OCI-LY1 (cell line): ENCODE results near the gene FAM111B.

Experiments
- H2AFZ ChIP-seq: fragments of 200-600 bp; sonication (generic), shearing (Covaris generic); 2 replicates; pipeline ENCODE4 v1.6.0; 2014; ENCODE audit warnings: antibody characterized with exemption, mild to moderate bottlenecking, low read length
- H3F3A ChIP-seq: fragments of 200-600 bp; sonication (generic), shearing (Covaris generic); 2 replicates; pipeline ENCODE4 v1.6.0; 2014; ENCODE audit warnings: mild to moderate bottlenecking, antibody characterized with exemption, low read length, moderate library complexity; ENCODE audit not compliant: insufficient read depth
- H3K27ac ChIP-seq: fragments of 200-600 bp; sonication (generic); 2 replicates; pipeline ENCODE4 v1.5.1; 2014; ENCODE audit warnings: low read length, mixed run types, mild to moderate bottlenecking, low read depth; ENCODE audit not compliant: poor library complexity, severe bottlenecking
- H3K27me3 ChIP-seq: fragments of 200-600 bp; sonication (generic); 2 replicates; pipeline ENCODE4 v1.6.0; 2014; ENCODE audit warnings: antibody characterized with exemption, mild to moderate bottlenecking, low read length, moderate library complexity; ENCODE audit not compliant: insufficient read depth
- H3K36me3 ChIP-seq: fragments of 200-600 bp; sonication (generic); 2 replicates; pipeline ENCODE4 v1.6.1; 2014; ENCODE audit warnings: mild to moderate bottlenecking, antibody characterized with exemption, low read length, moderate library complexity, mixed read lengths; ENCODE audit not compliant: insufficient read depth
- H3K4me1 ChIP-seq: fragments of 200-600 bp; sonication (generic); 2 replicates; pipeline ENCODE4 v1.5.1; 2014; ENCODE audit warnings: mild to moderate bottlenecking, low read length, moderate library complexity; ENCODE audit not compliant: insufficient read depth, severe bottlenecking
- H3K4me2 ChIP-seq: fragments of 200-600 bp; sonication (generic), shearing (Covaris generic); 2 replicates; pipeline ENCODE4 v1.6.1; 2014; ENCODE audit warnings: low read length
- H3K4me3 ChIP-seq: fragments of 200-600 bp; sonication (generic); 2 replicates; pipeline ENCODE4 v1.5.1; 2014; ENCODE audit warnings: low read length, low read depth, mild to moderate bottlenecking, mixed read lengths; ENCODE audit not compliant: poor library complexity, severe bottlenecking
- H3K79me2 ChIP-seq: fragments of 200-600 bp; shearing (Covaris generic); 2 replicates; pipeline ENCODE4 v1.6.1; 2016; ENCODE audit warnings: mixed run types, low read length, mixed read lengths; ENCODE audit not compliant: insufficient read depth
- H3K9ac ChIP-seq: fragments of 200-600 bp; sonication (generic), shearing (Covaris generic); 2 replicates; pipeline ENCODE4 v1.6.1; 2014; ENCODE audit warnings: mild to moderate bottlenecking, low read length, mixed read lengths
- H3K9me2 ChIP-seq: fragments of 200-600 bp; sonication (generic), shearing (Covaris generic); 2 replicates; pipeline ENCODE4 v1.6.1; 2014; ENCODE audit warnings: low read depth, mild to moderate bottlenecking, low read length, mixed read lengths
- H3K9me3 ChIP-seq: fragments of 200-600 bp; shearing (Covaris generic); 2 replicates; pipeline ENCODE4 v1.6.1; 2014; ENCODE audit warnings: low read length, mixed read lengths
- H4K20me1 ChIP-seq: fragments of 200-600 bp; sonication (generic), shearing (Covaris generic); 2 replicates; pipeline ENCODE4 v1.6.0; 2016; ENCODE audit warnings: mild to moderate bottlenecking, low read length; ENCODE audit not compliant: insufficient read depth
- EZH2 ChIP-seq: fragments of 200-600 bp; sonication (generic), shearing (Covaris generic); IDR thresholded peaks from 2 replicates; pipeline ENCODE4 v1.8.0; 2017; ENCODE audit warnings: borderline replicate concordance, mixed run types, mild to moderate bottlenecking, antibody characterized with exemption, low read length, moderate library complexity, mixed read lengths
- TF ChIP-seq, protein P1 (sequence below): fragments of 200-600 bp; sonication (generic), shearing (Covaris generic); IDR thresholded peaks from 2 replicates; pipeline ENCODE4 v1.5.1; 2017; ENCODE audit warnings: mild to moderate bottlenecking, antibody characterized with exemption, low read length, moderate library complexity, mixed read lengths

Gene FAM111B

DNA sequence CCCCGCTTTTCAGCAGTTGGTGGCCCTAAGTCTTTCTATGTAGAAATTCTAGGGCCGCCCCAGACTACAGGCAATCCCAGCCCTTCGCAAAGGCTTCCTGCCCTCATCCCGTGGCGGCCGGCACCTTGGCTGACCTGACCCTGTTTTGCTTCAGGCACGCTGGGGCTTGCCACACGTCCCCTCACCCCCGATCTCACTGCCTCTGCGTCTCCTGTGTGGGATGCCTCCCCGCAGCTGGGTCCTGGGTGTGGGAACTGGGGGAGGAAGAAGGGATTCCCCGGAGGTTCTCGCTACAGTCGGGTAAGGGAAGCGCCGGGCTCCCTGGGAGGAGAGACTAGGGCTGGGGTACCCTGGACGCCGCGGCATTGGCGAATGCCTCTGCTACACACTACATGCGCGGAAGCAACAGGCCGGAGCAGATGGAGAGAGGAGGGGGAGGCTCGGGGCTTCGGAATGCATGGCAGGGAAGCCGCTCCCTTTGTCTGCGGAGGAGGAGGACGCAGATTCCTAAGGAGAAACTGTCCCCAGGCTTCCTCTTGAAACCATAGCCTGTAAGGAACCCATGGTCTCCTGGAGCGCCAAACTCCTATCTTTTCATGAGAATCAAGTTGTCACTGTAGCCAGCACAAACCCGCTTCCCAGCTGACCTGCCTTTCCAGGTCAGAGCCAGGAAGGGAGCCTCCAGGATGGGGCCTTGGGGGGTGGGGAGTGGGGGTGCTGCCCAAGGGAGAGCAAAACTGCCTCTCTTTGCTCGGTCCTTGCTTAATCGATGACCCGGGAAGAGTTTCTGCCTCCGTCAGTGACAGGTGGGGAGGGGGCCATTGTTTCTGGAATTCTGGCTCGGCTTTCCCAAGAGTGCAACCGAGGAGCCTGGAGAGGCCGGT, 66.3 kb downstream of the FAM111B start:
- Histone ChIP-seq H3K9me2 (no peaks in the 10 kb centered on the region), H3K36me3 (no peaks in the 10 kb centered on the region; the same call in 1 of the 2 replicates), H3K4me2 (peak overlapping the region; percentile 95), H3K9me3 (no peaks in the 10 kb centered on the region), H3K4me3 (peak overlapping the region; percentile 78), H2AFZ (no peak overlapping the region), H4K20me1 (no peaks in the 10 kb centered on the region), H3K27ac (no peak overlapping the region), H3F3A (0 out of 2 replicates have a peak, but pooled peaks cover 3% of the 10 kb centered on the region), H3K27me3 (no peaks in the 10 kb centered on the region), H3K9ac (peak overlapping the region; percentile 58; the same call in 1 of the 2 replicates), H3K4me1 (peaks cover 17% of the 10 kb centered on the region), H3K79me2 (no peaks in the 10 kb centered on the region)
- TF ChIP-seq, protein P1, sequence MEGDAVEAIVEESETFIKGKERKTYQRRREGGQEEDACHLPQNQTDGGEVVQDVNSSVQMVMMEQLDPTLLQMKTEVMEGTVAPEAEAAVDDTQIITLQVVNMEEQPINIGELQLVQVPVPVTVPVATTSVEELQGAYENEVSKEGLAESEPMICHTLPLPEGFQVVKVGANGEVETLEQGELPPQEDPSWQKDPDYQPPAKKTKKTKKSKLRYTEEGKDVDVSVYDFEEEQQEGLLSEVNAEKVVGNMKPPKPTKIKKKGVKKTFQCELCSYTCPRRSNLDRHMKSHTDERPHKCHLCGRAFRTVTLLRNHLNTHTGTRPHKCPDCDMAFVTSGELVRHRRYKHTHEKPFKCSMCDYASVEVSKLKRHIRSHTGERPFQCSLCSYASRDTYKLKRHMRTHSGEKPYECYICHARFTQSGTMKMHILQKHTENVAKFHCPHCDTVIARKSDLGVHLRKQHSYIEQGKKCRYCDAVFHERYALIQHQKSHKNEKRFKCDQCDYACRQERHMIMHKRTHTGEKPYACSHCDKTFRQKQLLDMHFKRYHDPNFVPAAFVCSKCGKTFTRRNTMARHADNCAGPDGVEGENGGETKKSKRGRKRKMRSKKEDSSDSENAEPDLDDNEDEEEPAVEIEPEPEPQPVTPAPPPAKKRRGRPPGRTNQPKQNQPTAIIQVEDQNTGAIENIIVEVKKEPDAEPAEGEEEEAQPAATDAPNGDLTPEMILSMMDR: no peak
- no peak for TF ChIP-seq EZH2

DNA sequence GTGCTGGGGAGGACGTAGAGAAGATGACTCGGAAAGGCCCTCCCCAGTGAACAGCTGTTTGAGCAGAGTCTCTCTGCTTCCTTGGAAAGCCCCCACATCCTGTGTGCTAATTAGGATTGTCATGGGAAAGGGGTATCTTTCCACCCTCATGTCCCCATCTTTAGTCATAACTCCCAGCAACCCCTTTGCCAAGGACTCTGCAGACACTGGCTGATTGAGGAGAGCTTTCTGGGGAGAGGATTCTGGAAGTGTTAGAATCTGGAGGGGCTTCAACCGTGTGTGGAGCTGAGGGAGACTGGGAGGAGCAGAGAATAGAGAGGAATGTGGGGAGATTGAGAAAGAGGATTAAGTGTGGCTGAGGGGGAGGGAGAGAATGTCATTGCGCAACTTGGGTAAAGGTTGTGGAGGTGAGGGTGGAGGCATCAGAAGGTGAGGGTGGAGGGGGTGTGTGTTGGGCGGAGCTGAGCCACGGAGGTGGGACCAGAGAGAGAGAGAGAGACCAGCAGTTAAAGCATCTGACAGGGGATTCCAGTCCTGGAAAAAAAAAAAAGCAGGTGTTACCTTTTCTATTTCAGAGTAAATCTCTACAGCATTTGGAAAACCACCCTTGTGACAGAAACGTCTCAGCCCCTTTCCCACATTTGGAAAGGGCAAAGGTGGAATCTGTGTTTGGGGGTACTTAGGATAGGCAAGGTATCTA, 67.1 kb downstream of the FAM111B start:
- Histone ChIP-seq H2AFZ (no peak overlapping the region), H4K20me1 (no peaks in the 10 kb centered on the region), H3K4me3 (no peak overlapping the region), H3K4me2 (no peak overlapping the region), H3K4me1 (peaks cover 17% of the 10 kb centered on the region), H3K9me2 (no peaks in the 10 kb centered on the region), H3K27me3 (no peaks in the 10 kb centered on the region), H3K9me3 (0 out of 2 replicates have a peak, but pooled peaks cover 1% of the 10 kb centered on the region), H3F3A (0 out of 2 replicates have a peak, but pooled peaks cover 3% of the 10 kb centered on the region), H3K9ac (no peak overlapping the region), H3K79me2 (no peaks in the 10 kb centered on the region), H3K36me3 (no peaks in the 10 kb centered on the region; the same call in 1 of the 2 replicates), H3K27ac (no peak overlapping the region)
- TF ChIP-seq, protein P1: no peak
- TF ChIP-seq EZH2: no peak

DNA sequence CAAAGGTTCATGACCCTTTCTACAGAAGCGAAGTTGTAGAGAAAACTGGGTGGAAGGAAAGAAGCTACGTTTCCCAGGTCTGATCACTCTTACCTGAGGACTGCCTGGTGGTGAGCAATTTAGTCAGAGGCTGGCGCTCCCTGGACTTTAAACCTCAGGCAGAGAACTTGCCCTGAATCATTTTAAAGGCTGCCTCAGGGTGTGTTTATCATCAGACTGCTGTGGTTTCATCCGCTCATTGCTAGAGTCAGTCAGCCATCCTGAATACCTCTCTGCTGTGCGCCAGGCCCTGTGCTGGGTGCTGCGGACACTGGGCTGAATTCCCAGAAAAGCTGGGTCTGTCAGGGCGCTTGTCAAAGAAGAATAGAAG, 67.6 kb downstream of the FAM111B start:
- H3F3A ChIP-seq: 0 out of 2 replicates have a peak, but pooled peaks cover 3% of the 10 kb centered on the region
- H3K9me3 ChIP-seq: peaks cover 7% of the 10 kb centered on the region; the same call in 1 of the 2 replicates
- no peaks in the 10 kb centered on the region; the same call in 1 of the 2 replicates for H3K36me3 ChIP-seq
- H3K27ac ChIP-seq: no peak overlapping the region
- no peak overlapping the region for H3K4me3 ChIP-seq
- no peaks in the 10 kb centered on the region for H3K27me3 ChIP-seq
- H3K4me1 ChIP-seq: peaks cover 17% of the 10 kb centered on the region
- no peak overlapping the region for H3K9ac ChIP-seq
- no peak for TF ChIP-seq EZH2
- TF ChIP-seq, protein P1: no peak
- H3K4me2 ChIP-seq: no peak overlapping the region
- no peaks in the 10 kb centered on the region for H3K79me2 ChIP-seq
- no peaks in the 10 kb centered on the region for H4K20me1 ChIP-seq
- H3K9me2 ChIP-seq: no peaks in the 10 kb centered on the region
- H2AFZ ChIP-seq: no peak overlapping the region
